ENCODE results near the gene ANKS1A. TPM values are rescaled to one million over a fixed set of nuclear protein-coding genes. Genes with fewer than 3 reads are reported as not detected.

ANKS1A gene
- total and polyA plus RNA-seq, 2 experiments from 2014 or later = 12.1 to 31.9 TPM

- TF ChIP-seq ZNF114 (CRISPR knock-in tag; IDR thresholded peaks at IDR 0.05) = no peak
- TF ChIP-seq STAT1 (IDR thresholded peaks at IDR 0.05; ENCODE audit: unreplicated experiment) = no peak
- TF ChIP-seq CREB1 (CRISPR knock-in tag; IDR thresholded peaks at IDR 0.05; ENCODE audit: low read depth) = no peak
- no peak for TF ChIP-seq REST (IDR thresholded peaks at IDR 0.05; ENCODE audit: unreplicated experiment)
- TF ChIP-seq POLR2AphosphoS5 (IDR thresholded peaks at IDR 0.05; ENCODE audit: low read depth) = no peak
- TF ChIP-seq JUNB (IDR thresholded peaks at IDR 0.05; ENCODE audit: unreplicated experiment) = no peak
- TF ChIP-seq ETS1 (IDR thresholded peaks at IDR 0.05) = no peak
- TF ChIP-seq NANOG (IDR thresholded peaks at IDR 0.05; ENCODE audit: borderline replicate concordance) = no peak
- no peak for TF ChIP-seq EZH2 (IDR thresholded peaks at IDR 0.05; ENCODE audit: low read depth, unreplicated experiment)
- TF ChIP-seq ZNF331 (CRISPR knock-in tag; IDR thresholded peaks at IDR 0.05; ENCODE audit: low read depth) = no peak
- no peak for TF ChIP-seq ZNF462 (CRISPR knock-in tag; IDR thresholded peaks at IDR 0.05)
- TF ChIP-seq EZH2phosphoT487 (IDR thresholded peaks at IDR 0.05; ENCODE audit: unreplicated experiment) = no peak
- no peak for TF ChIP-seq CTCF (conservative IDR thresholded peaks at IDR 0.05; ENCODE audit: low read depth in 2 of 2)
- H3K27me3 Mint-ChIP-seq (ENCODE audit: insufficient read depth, low read depth, poor library complexity) = peaks cover 3% of the 10 kb centered on the region
These were observed 127.7 kb downstream of the ANKS1A start for GRCh38 chr6:35016502-35017321.

More at GRCh38 chr6:35016502-35017321, 127.7 kb downstream of the ANKS1A start:
- no peak overlapping the region for H3K4me2 ChIP-seq
- no peak overlapping the region for H3K4me3 Mint-ChIP-seq
- no peaks in the 10 kb centered on the region for H3K9me2 ChIP-seq (ENCODE audit: insufficient read depth)
- H3K27ac ChIP-seq (ENCODE audit: low read depth) = no peak overlapping the region
- H4K20me1 ChIP-seq (replicated peaks; ENCODE audit: insufficient read depth) = no peaks in the 10 kb centered on the region; the same call in 1 of the 2 replicates
- H3K4me3 ChIP-seq = no peak overlapping the region
- peaks cover 15% of the 10 kb centered on the region for H3K4me1 ChIP-seq (ENCODE audit: insufficient read depth)
- no peaks in the 10 kb centered on the region for H3K27me3 ChIP-seq (ENCODE audit: insufficient read depth)
- peaks cover 7% of the 10 kb centered on the region; the same call in 1 of the 2 replicates for H3K36me3 ChIP-seq (ENCODE audit: insufficient read depth)
- H3K27ac Mint-ChIP-seq = peak overlapping the region; percentile 51; the same call in 1 of the 2 replicates
- H3F3A ChIP-seq (replicated peaks; ENCODE audit: low read depth) = no peaks in the 10 kb centered on the region
- ATAC-seq (no peak), DNase-seq (ENCODE audit: low spot score) (no peak)
- no peaks in the 10 kb centered on the region for H3K9me3 Mint-ChIP-seq
- peaks cover 41% of the 10 kb centered on the region for H3K4me1 Mint-ChIP-seq
- no peaks in the 10 kb centered on the region for H3K79me2 ChIP-seq (replicated peaks; ENCODE audit: insufficient read depth)
- H3K36me3 Mint-ChIP-seq (ENCODE audit: low read depth) = peaks cover 14% of the 10 kb centered on the region; the same call in 2 of the 3 replicates
- H2AFZ ChIP-seq = no peak overlapping the region

Measured in GM23338 (cell line).